ENCODE results near the gene OGFOD3.
A peak's percentile ranks its signal among the peaks of the same experiment; 100 is the strongest.

Gene OGFOD3

GRCh38 chr17:82458885-82459424 lies 40.6 kb upstream of the OGFOD3 start:
- H3K4me1 ChIP-seq (ENCODE audit: insufficient read depth, low read length) = peaks cover 36% of the 10 kb centered on the region
- H4K20me1 ChIP-seq (ENCODE audit: insufficient read depth, low read length) = peaks cover 23% of the 10 kb centered on the region
- peak overlapping the region; percentile 84 for H2AFZ ChIP-seq (ENCODE audit: low read depth, low read length)
- H3K79me2 ChIP-seq (ENCODE audit: insufficient read depth, low read length) = peaks cover 48% of the 10 kb centered on the region
- TF ChIP-seq CTCF (IDR thresholded peaks at IDR 0.05; ENCODE audit: borderline replicate concordance, extremely low read depth, low read length, poor library complexity, severe bottlenecking) (no peak), EZH2 (IDR thresholded peaks at IDR 0.05; ENCODE audit: borderline replicate concordance, low read depth, low read length, severe bottlenecking) (no peak)
- DNase-seq (no peak), ATAC-seq (ENCODE audit: insufficient read depth, low read depth) (no peak)
- peaks cover 46% of the 10 kb centered on the region for H3K36me3 ChIP-seq (ENCODE audit: insufficient read depth, low read length)
- H3K4me2 ChIP-seq (ENCODE audit: insufficient read depth, low read length) = peak overlapping the region; percentile 97
- H3K9me3 ChIP-seq (ENCODE audit: insufficient read depth, low read length, severe bottlenecking) = no peaks in the 10 kb centered on the region
- peak overlapping the region; percentile 89 for H3K9ac ChIP-seq (ENCODE audit: low read depth, low read length)
- H3K27me3 ChIP-seq (ENCODE audit: insufficient read depth, low read length, poor library complexity) = no peaks in the 10 kb centered on the region
- H3K27ac ChIP-seq (ENCODE audit: low read length) = peak overlapping the region; percentile 81
- H3K4me3 ChIP-seq (ENCODE audit: low read depth in 1 of 2, low read length in 2 of 2) = peak overlapping the region; percentile 84 to 100

GRCh38 chr17:82458179-82458884 lies 39.9 kb upstream of the OGFOD3 start, which contains the start of gene NARF:
Gene NARF (plus strand): TSS chr17:82458741. CDS start chr17:82458804, 63 bp downstream.
- Histone ChIP-seq H3K27me3 (ENCODE audit: insufficient read depth, low read length, poor library complexity) (no peaks in the 10 kb centered on the region), H4K20me1 (ENCODE audit: insufficient read depth, low read length) (peaks cover 23% of the 10 kb centered on the region), H2AFZ (ENCODE audit: low read depth, low read length) (peak within 1 kb of the TSS; percentile 84), H3K4me1 (ENCODE audit: insufficient read depth, low read length) (peaks cover 36% of the 10 kb centered on the region), H3K79me2 (ENCODE audit: insufficient read depth, low read length) (peaks cover 48% of the 10 kb centered on the region), H3K4me3 (ENCODE audit: low read depth in 1 of 2, low read length in 2 of 2) (peak within 1 kb of the TSS; percentile 84 to 100), H3K9me3 (ENCODE audit: insufficient read depth, low read length, severe bottlenecking) (peaks cover 2% of the 10 kb centered on the region), H3K36me3 (ENCODE audit: insufficient read depth, low read length) (peaks cover 40% of the 10 kb centered on the region), H3K27ac (ENCODE audit: low read length) (peak within 1 kb of the TSS; percentile 89), H3K4me2 (ENCODE audit: insufficient read depth, low read length) (peak within 1 kb of the TSS; percentile 97), H3K9ac (ENCODE audit: low read depth, low read length) (peak within 1 kb of the TSS; percentile 89)
- DNase-seq = peak; percentile 98
- peak; percentile 98 for ATAC-seq (ENCODE audit: insufficient read depth, low read depth)
- TF ChIP-seq CTCF (IDR thresholded peaks at IDR 0.05; ENCODE audit: borderline replicate concordance, extremely low read depth, low read length, poor library complexity, severe bottlenecking) (no peak), EZH2 (IDR thresholded peaks at IDR 0.05; ENCODE audit: borderline replicate concordance, low read depth, low read length, severe bottlenecking) (no peak)

GRCh38 chr17:82457929-82458178 lies 39.5 kb upstream of the OGFOD3 start:
- H3K4me1 ChIP-seq (ENCODE audit: insufficient read depth, low read length) = peaks cover 36% of the 10 kb centered on the region
- H2AFZ ChIP-seq (ENCODE audit: low read depth, low read length) = peak overlapping the region; percentile 69
- peak overlapping the region; percentile 34 to 100; a peak in 3 of 4 replicates for H3K4me3 ChIP-seq (ENCODE audit: low read depth in 1 of 2, low read length in 2 of 2)
- peak overlapping the region; percentile 71 for H3K4me2 ChIP-seq (ENCODE audit: insufficient read depth, low read length)
- no peak for ATAC-seq (ENCODE audit: insufficient read depth, low read depth)
- TF ChIP-seq CTCF (IDR thresholded peaks at IDR 0.05; ENCODE audit: borderline replicate concordance, extremely low read depth, low read length, poor library complexity, severe bottlenecking) (no peak), EZH2 (IDR thresholded peaks at IDR 0.05; ENCODE audit: borderline replicate concordance, low read depth, low read length, severe bottlenecking) (no peak)
- H3K27me3 ChIP-seq (ENCODE audit: insufficient read depth, low read length, poor library complexity) = no peaks in the 10 kb centered on the region
- H3K79me2 ChIP-seq (ENCODE audit: insufficient read depth, low read length) = peaks cover 48% of the 10 kb centered on the region
- peaks cover 2% of the 10 kb centered on the region for H3K9me3 ChIP-seq (ENCODE audit: insufficient read depth, low read length, severe bottlenecking)
- H3K9ac ChIP-seq (ENCODE audit: low read depth, low read length) = peak overlapping the region; percentile 89
- peak overlapping the region; percentile 89 for H3K27ac ChIP-seq (ENCODE audit: low read length)
- no peak for DNase-seq
- H4K20me1 ChIP-seq (ENCODE audit: insufficient read depth, low read length) = peaks cover 22% of the 10 kb centered on the region
- H3K36me3 ChIP-seq (ENCODE audit: insufficient read depth, low read length) = peaks cover 35% of the 10 kb centered on the region
